ENCODE data around the gene DCK.

The DCK gene

GRCh38 chr4:71065991-71066510, 72.6 kb downstream of the DCK start:
- no peak for DNase-seq

- DNase-seq, result no peak
Observed at GRCh38 chr4:71066737-71067716, 73.6 kb downstream of the DCK start.

- DNase-seq, result no peak
Observed at GRCh38 chr4:71069063-71069462, 75.6 kb downstream of the DCK start.

GRCh38 chr4:71070015-71070414, 76.6 kb downstream of the DCK start:
- no peak for DNase-seq

GRCh38 chr4:71074452-71075299, 81.2 kb downstream of the DCK start:
- no peak for DNase-seq

All from NCI-H446 (cell line).